Measurements from ENCODE around the gene SAMD4B.
A peak's percentile ranks its signal among the peaks of the same experiment; 100 is the strongest.
"Not testable (repeated sequence)": the region's sequence is repeated elsewhere in the genome, so short reads cannot be mapped to it uniquely, and the experiment has no call there.

SAMD4B gene

GRCh38 chr19:39336483-39336882 is 5.7 kb upstream of the SAMD4B start:
- no peak for DNase-seq

- no peak for DNase-seq
These were observed 2.5 kb upstream of the SAMD4B start for GRCh38 chr19:39339674-39340073.

- not testable (repeated sequence) for DNase-seq
These were observed 2.1 kb upstream of the SAMD4B start for GRCh38 chr19:39340156-39340555.

GRCh38 chr19:39341129-39341718 is 997 bp upstream of the SAMD4B start:
- DNase-seq, result peak in 1 of 2 experiments; percentile 36

- DNase-seq, result no peak
These were observed 555 bp downstream of the SAMD4B start for GRCh38 chr19:39342647-39343305.

- no peak for DNase-seq
These were observed 3.7 kb downstream of the SAMD4B start for GRCh38 chr19:39345956-39346355.

GRCh38 chr19:39347332-39348164 is 5.3 kb downstream of the SAMD4B start:
- no peak for DNase-seq

- no peak for DNase-seq
These were observed 7.1 kb downstream of the SAMD4B start for GRCh38 chr19:39349326-39349725.

GRCh38 chr19:39350156-39350555 is 7.9 kb downstream of the SAMD4B start:
- no peak for DNase-seq

- peak; percentile 45 to 61 for DNase-seq
These were observed 9.4 kb downstream of the SAMD4B start for GRCh38 chr19:39351537-39352064.

GRCh38 chr19:39352381-39353255 is 10.4 kb downstream of the SAMD4B start:
- DNase-seq, result no peak

GRCh38 chr19:39355253-39355652 is 13.0 kb downstream of the SAMD4B start:
- DNase-seq, result no peak

- DNase-seq, result no peak
These were observed 13.9 kb downstream of the SAMD4B start for GRCh38 chr19:39356073-39356472.

- DNase-seq, result no peak
These were observed 14.4 kb downstream of the SAMD4B start for GRCh38 chr19:39356647-39357046.

- no peak for DNase-seq
These were observed 16.8 kb downstream of the SAMD4B start for GRCh38 chr19:39359026-39359425.

- DNase-seq, result no peak
These were observed 18.4 kb downstream of the SAMD4B start for GRCh38 chr19:39360599-39360998.

GRCh38 chr19:39362682-39363657 is 20.7 kb downstream of the SAMD4B start:
- DNase-seq, result no peak

- no peak for DNase-seq
These were observed 21.8 kb downstream of the SAMD4B start for GRCh38 chr19:39363901-39364457.

GRCh38 chr19:39365531-39365930 is 23.3 kb downstream of the SAMD4B start:
- DNase-seq, result no peak

GRCh38 chr19:39369200-39369599 is 27.0 kb downstream of the SAMD4B start:
- no peak for DNase-seq

- no peak for DNase-seq
These were observed 28.5 kb downstream of the SAMD4B start for GRCh38 chr19:39370735-39371134.
